ENCODE measurements around the gene NIM1K.

GRCh38 chr5:43288269-43288831, 96.3 kb downstream of the NIM1K start:
- TF ChIP-seq CTCF (IDR thresholded peaks at IDR 0.05) (no peak), POLR2A (IDR thresholded peaks at IDR 0.05) (no peak), POLR2AphosphoS5 (IDR thresholded peaks at IDR 0.05) (no peak), EP300 (IDR thresholded peaks at IDR 0.05; ENCODE audit: low read depth) (no peak)

All from transverse colon (tissue), 4 donors.